Activated T-helper 1 cell treated with Interleukin-2 at 50 U/mL for 16 hours (primary cell): Measurements from ENCODE around the gene TMEM74B.

ENCODE experiments used
- DNase-seq: peaks from one replicate; pipeline ENCODE4 v3.0.0-alpha.2; 2020; ENCODE audit warnings: low read depth

Gene TMEM74B

GRCh38 chr20:1137236-1137635 lies 47.5 kb downstream of the TMEM74B start:
- no peak for DNase-seq

GRCh38 chr20:1134836-1135235 lies 49.9 kb downstream of the TMEM74B start:
- DNase-seq, result no peak

GRCh38 chr20:1134355-1134754 lies 50.4 kb downstream of the TMEM74B start:
- no peak for DNase-seq

- DNase-seq, result no peak
These were observed 53.4 kb downstream of the TMEM74B start for GRCh38 chr20:1131354-1131753.

- DNase-seq, result no peak
These were observed 53.9 kb downstream of the TMEM74B start for GRCh38 chr20:1130847-1131246.
